Right hindlimb (tissue), 1 donor: ENCODE data around the gene CDK14.
"Not testable (repeated sequence)": the region's sequence is repeated elsewhere in the genome, so short reads cannot be mapped to it uniquely, and the experiment has no call there.

Experiments used
- DNase-seq: peaks from one replicate; pipeline ENCODE4 v3.0.0-alpha.2; 2018

Gene CDK14

DNA sequence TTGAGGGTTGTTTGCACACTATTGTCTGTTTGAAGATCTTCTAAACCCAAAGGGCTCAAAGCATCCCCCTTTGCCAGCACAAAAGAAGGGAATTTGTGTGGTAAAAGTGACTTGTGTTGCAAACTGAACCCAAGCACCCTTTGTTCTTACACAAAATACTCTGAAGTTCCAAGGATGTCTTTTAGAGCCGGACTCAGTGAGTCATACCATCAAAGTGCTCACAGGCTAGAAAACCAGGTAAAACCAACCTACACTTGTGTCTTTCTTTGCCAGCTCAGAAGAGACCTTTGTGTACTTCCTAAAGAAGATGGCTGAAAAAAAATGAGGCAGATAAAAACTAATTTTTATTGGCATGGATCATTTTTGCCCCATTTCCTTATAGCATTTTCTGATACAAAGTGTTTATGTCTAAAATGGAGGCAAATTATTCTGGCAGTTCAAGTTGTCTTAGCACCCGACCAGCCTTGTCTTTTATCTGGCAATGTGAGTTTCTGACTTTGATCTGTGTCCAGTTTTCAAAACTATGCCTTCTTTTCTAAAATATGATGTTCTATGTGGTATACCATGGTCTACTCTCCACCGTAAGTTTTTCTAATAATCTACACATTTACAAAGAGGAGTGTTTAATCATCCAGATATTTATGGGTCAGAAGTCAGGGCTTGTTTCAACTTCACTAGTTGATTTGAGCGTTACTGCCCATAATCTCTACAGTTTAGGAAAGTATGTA is 539.7 kb downstream of the CDK14 start:
- no peak for DNase-seq

GRCh38 chr7:91137153-91137787 is 541.1 kb downstream of the CDK14 start:
- no peak for DNase-seq

GRCh38 chr7:91137788-91138368 is 541.8 kb downstream of the CDK14 start:
- DNase-seq: no peak

GRCh38 chr7:91140286-91140685 is 544.2 kb downstream of the CDK14 start:
- no peak for DNase-seq

DNA sequence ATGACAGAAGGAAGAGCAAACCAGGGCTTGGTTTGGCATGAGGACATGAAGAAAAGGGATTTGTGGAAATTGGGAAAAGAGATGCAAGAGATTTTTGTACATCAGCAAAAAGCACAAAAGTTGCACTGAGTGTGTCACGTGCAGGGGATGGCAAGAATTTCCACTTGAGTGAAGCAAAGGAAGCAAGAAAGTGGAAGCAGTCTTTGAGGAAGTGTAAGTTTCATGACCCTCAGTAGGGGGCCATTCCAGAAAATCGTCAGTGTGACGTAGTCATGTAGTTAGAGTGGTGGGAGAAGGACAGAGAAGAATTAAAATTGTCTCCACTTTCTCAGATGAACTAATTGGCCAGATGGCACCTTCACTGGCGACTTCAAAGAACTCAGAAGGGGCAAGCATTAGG is 544.9 kb downstream of the CDK14 start:
- no peak for DNase-seq

GRCh38 chr7:91142743-91143142 is 546.6 kb downstream of the CDK14 start:
- DNase-seq: no peak

DNA sequence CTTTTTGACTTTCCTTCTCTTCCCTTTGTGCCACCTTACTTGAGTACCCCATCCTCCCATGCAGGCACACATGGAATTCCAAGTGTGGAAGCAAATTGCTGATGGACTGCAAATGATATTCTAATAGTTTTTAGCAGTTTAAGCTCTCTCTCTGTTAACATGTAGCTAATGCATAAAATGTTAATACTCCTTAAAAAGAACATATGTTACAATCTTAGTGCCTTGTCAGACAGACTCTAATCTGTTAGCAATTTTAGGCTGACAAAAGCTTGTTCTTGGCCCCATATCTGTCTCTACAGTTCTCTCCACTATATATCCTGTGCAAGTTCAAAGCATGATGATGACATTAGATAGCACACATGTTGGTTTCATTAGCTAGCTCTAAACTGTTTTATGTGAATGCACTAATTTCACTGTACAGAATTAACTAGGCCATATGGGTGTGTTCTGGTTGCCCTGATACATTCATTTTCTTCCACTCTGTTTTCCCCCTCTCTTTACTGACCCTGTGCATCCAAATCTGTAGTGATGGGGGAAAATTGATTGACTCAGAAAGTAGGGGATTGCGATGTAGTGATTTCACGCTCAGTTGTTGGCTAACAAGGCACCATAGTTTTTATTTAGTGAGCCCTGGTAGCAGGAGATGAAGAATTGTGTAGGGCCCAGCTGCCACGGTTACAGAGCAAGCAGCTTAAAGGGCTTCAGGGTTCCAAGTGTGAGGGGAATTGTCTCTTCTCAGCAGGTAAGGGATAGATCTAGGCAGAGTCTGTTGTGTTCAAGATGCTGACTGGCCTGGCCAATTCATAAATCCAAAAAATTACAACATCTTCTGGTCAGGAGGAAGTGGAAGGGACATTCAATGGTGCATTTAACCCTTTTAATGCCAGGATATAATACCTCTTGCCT is 553.5 kb downstream of the CDK14 start:
- DNase-seq: no peak

- DNase-seq: no peak
Measured at GRCh38 chr7:91151916-91152315, 555.8 kb downstream of the CDK14 start.

DNA sequence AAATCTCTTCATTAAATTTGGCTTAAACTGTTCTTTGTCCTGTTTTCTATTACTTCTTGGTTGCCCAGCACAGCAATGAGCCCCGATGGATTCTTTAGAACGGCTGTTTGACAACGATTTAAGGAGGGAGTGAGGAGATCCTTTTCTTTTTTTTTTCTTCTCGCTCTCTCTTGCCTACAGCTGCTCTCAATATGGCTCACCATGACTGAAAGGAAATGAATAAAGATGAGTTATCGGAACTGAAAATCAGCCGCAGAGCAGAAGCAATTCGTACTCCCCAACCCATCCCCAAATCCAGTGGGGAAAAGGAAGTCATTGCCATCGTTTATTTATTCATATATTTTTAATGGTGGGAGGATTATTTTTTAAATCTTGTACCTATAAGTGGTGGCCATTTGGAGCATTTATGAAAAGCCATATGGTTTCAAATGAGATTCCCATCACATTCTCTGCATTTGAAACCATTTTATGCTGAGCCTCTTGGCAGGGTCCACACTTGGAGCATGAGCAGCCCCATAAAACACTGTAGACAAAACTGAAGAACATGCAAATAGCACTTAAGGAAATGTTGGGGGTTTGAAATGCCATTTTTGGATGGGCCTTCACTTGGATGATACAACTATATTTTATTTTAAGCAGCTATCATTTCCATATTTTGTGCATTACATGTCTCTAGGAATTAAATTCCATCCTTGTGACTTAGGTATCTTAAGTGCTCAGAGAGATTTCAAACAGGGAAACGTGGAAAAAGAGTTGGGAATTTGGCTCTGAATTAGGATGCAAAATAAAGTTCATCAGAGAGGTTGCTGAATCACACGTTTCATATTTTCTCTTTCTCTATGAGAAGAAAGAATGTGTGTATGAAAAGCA is 560.4 kb downstream of the CDK14 start:
- DNase-seq: no peak

GRCh38 chr7:91157579-91158320 is 561.6 kb downstream of the CDK14 start:
- DNase-seq: no peak

- no peak for DNase-seq
Measured at GRCh38 chr7:91162436-91162835, 566.3 kb downstream of the CDK14 start.

- peak; percentile 44 for DNase-seq
Measured at GRCh38 chr7:91164506-91164905, 568.4 kb downstream of the CDK14 start.

- no peak for DNase-seq
Measured at GRCh38 chr7:91165006-91165845, 569.1 kb downstream of the CDK14 start.

GRCh38 chr7:91165846-91166230 is 569.7 kb downstream of the CDK14 start:
- DNase-seq: no peak

- peak; percentile 46 for DNase-seq
Measured at GRCh38 chr7:91168871-91169829, 573.0 kb downstream of the CDK14 start.

- DNase-seq: no peak
Measured at GRCh38 chr7:91169830-91170191, 573.7 kb downstream of the CDK14 start.

DNA sequence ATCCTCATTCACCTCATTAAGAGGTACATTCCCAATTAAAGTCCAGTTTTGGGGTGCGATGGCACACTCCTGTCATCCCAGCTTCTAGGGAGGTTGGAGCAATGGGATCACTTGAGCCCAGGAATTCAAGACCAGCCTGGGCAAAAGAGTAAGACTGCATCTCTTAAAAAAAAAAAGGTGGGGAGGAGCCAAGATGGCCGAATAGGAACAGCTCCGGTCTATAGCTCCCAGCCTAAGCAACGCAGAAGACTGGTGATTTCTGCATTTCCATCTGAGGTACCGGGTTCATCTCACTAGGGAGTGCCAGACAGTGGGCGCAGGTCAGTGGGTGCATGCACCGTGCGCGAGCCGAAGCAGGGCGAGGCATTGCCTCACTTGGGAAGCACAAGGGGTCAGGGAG is 577.1 kb downstream of the CDK14 start:
- not testable (repeated sequence) for DNase-seq

DNA sequence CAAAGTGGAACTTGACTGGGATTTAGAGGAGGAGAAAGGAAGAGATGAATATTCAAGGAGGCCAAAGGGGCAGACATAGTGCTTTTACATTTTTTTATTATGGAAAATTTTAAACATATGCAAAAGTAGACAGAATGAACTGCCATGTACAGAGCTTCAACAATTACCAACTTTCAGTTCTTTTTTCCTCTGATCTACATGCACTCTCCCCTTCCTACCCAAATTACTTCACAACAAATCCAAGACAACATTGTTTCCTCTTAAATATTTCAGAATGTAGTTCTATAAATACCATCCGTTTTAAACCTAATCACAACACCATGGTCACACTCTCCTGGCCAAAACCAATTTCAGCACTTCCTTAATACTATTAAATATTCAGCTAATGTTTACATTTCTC is 584.6 kb downstream of the CDK14 start:
- no peak for DNase-seq

- DNase-seq: no peak
Measured at GRCh38 chr7:91181949-91182348, 585.8 kb downstream of the CDK14 start.
